ENCODE data around the gene ATP8A2.

Gene ATP8A2

DNA sequence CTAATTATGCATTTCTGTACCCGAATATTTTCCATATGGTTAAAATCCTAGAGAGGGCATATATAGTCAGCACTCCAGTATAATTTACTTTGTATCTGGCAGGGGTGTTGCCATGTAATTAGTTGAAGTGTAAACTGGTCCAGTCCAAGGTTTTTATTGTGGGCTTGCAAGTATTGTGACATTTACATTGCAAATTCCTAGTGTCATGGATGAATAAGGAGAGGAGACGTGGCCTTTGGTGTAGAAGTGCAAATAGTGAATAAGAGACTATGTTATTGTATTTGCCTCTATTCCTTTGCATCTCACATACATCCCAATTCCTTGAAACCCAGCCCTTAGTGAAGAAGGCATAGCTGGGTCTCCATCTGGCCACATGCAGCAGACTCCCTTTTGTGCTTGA lies 330.6 kb downstream of the ATP8A2 start:
- no peak overlapping the region for H3K4me3 ChIP-seq (ENCODE audit: control insufficient read depth, low read depth, low read length)
- DNase-seq (ENCODE audit: low read depth) = no peak
- TF ChIP-seq CTCF (conservative IDR thresholded peaks at IDR 0.05; ENCODE audit: control insufficient read depth, insufficient read depth, low read depth, low read length) = no peak

GRCh38 chr13:25707726-25708125 lies 336.0 kb downstream of the ATP8A2 start:
- no peak for DNase-seq (ENCODE audit: low read depth)
- H3K4me3 ChIP-seq (ENCODE audit: control insufficient read depth, low read depth, low read length) = no peak overlapping the region
- no peak for TF ChIP-seq CTCF (conservative IDR thresholded peaks at IDR 0.05; ENCODE audit: control insufficient read depth, insufficient read depth, low read depth, low read length)

- DNase-seq (ENCODE audit: low read depth) = no peak
- H3K4me3 ChIP-seq (ENCODE audit: control insufficient read depth, low read depth, low read length) = no peak overlapping the region
- no peak for TF ChIP-seq CTCF (conservative IDR thresholded peaks at IDR 0.05; ENCODE audit: control insufficient read depth, insufficient read depth, low read depth, low read length)
Measured at GRCh38 chr13:25708268-25708667, 336.5 kb downstream of the ATP8A2 start.

DNA sequence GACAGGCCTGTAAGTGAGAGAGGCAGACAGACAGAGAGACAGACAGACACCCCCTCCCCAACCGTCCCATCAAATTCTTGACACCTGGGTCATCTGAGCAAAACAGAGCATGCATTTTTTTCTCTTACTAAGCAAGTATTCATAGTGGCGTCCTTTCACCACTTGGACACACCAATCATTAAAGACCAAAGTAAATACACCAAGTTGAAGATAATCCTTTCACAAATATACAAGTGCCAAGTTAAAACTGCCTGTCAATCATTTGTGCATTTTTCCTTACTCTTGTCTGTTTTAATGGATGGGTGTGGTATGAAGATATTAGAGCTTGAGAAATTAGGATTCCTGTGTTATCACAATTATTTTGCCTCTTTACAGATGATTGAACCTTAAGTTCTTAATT lies 337.3 kb downstream of the ATP8A2 start:
- TF ChIP-seq CTCF (conservative IDR thresholded peaks at IDR 0.05; ENCODE audit: control insufficient read depth, insufficient read depth, low read depth, low read length) = no peak

GRCh38 chr13:25715760-25716159 lies 344.0 kb downstream of the ATP8A2 start:
- H3K4me3 ChIP-seq (ENCODE audit: control insufficient read depth, low read depth, low read length) = no peak overlapping the region
- no peak for TF ChIP-seq CTCF (conservative IDR thresholded peaks at IDR 0.05; ENCODE audit: control insufficient read depth, insufficient read depth, low read depth, low read length)
- DNase-seq (ENCODE audit: low read depth) = no peak

More for the DNA sequence above, 337.3 kb downstream of the ATP8A2 start:
- no peak for DNase-seq (ENCODE audit: low read depth)
- H3K4me3 ChIP-seq (ENCODE audit: control insufficient read depth, low read depth, low read length) = no peak overlapping the region

- DNase-seq (ENCODE audit: low read depth) = no peak
- TF ChIP-seq CTCF (conservative IDR thresholded peaks at IDR 0.05; ENCODE audit: control insufficient read depth, insufficient read depth, low read depth, low read length) = no peak
- H3K4me3 ChIP-seq (ENCODE audit: control insufficient read depth, low read depth, low read length) = no peak overlapping the region
Measured at GRCh38 chr13:25717666-25718197, 346.0 kb downstream of the ATP8A2 start.

DNA sequence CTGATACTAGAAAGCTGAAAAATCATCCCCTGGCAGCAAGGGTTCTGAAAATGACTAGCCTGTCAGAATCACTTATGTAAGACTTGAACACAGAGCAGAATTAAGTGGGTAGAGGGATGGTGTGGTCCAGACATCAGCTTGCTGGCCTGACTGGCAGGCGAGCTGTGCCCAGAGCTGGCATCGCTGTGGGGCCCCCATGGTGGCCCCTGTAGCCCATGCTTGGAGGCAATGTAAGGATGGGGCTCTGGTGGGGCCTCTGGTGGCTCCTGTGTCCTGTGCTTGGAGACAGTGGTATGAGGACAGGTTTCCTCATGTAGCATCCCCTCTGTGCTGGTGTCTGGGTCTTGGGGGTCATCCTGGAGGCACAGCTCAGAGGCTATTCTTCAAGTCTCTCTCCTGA lies 347.9 kb downstream of the ATP8A2 start:
- no peak for DNase-seq (ENCODE audit: low read depth)
- H3K4me3 ChIP-seq (ENCODE audit: control insufficient read depth, low read depth, low read length) = no peak overlapping the region
- no peak for TF ChIP-seq CTCF (conservative IDR thresholded peaks at IDR 0.05; ENCODE audit: control insufficient read depth, insufficient read depth, low read depth, low read length)
